Suprapubic skin (tissue), 3 donors: Measurements from ENCODE around the gene MYO18B.

Experiments used
- CTCF ChIP-seq, 2 donors: fragments of 200-600 bp in 1 of 2; fragments of 450-650 bp in 1 of 2; sonication (generic) in 1 of 2; IDR thresholded peaks; one replicate each; pipeline ENCODE4 v1.5.1; 2016 to 2019; ENCODE audit warnings: antibody characterized with exemption in 2 of 2, mild to moderate bottlenecking in 1 of 2, moderate library complexity in 1 of 2
- EP300 ChIP-seq: sonication (generic); formaldehyde crosslinking; IDR thresholded peaks from one replicate; pipeline ENCODE4 v1.6.1; 2017; ENCODE audit warnings: antibody characterized with exemption
- POLR2A ChIP-seq, 2 donors: fragments of 450-650 bp; IDR thresholded peaks; one replicate each; pipeline ENCODE4 v1.6.1; 2017; ENCODE audit warnings: antibody characterized with exemption in 2 of 2, mild to moderate bottlenecking in 2 of 2, moderate library complexity in 2 of 2

- TF ChIP-seq CTCF (IDR thresholded peaks at IDR 0.05) (no peak), EP300 (no peak), POLR2A (IDR thresholded peaks at IDR 0.05) (no peak)
These were observed 188.1 kb downstream of the MYO18B start for GRCh38 chr22:25930083-25930482.
